GM18867 (cell line): Measurements from ENCODE around the gene PSMG3.
A peak's percentile ranks its signal among the peaks of the same experiment; 100 is the strongest.

Experiments
- ATAC-seq: cut with Tn5 transposase; IDR thresholded peaks from one replicate; pipeline ENCODE4 v1.9.1; 2021; ENCODE audit warnings: mild to moderate bottlenecking, moderate library complexity; ENCODE audit not compliant: unreplicated experiment

Gene PSMG3

GRCh38 chr7:1569833-1570632 lies at the start of gene PSMG3:
Gene PSMG3, minus strand, starts transcription at chr7:1570032. Its CDS starts 693 bp downstream, at chr7:1569339.
- ATAC-seq, result peak; percentile 89

DNA sequence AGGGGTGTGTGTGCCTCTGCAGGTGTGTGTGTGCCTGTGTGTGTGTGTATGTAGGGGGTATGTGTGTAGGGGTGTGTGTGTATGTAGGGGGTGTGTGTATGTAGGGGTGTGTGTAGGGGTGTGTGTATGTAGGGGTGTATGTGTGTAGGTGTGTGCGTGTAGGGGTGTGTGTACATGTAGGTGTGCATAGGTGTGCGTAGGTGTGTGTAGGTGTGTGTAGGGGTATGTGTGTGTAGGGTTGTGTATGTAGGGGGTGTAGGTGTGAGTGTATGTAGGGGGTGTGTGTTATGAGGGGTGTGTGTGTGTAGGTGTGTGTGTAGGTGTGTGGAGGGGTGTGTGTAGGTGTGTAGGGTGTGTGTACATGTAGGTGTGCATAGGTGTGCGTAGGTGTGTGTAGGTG lies 48.6 kb upstream of the PSMG3 start:
- ATAC-seq, result no peak

GRCh38 chr7:1617957-1618356 lies 48.1 kb upstream of the PSMG3 start:
- no peak for ATAC-seq

DNA sequence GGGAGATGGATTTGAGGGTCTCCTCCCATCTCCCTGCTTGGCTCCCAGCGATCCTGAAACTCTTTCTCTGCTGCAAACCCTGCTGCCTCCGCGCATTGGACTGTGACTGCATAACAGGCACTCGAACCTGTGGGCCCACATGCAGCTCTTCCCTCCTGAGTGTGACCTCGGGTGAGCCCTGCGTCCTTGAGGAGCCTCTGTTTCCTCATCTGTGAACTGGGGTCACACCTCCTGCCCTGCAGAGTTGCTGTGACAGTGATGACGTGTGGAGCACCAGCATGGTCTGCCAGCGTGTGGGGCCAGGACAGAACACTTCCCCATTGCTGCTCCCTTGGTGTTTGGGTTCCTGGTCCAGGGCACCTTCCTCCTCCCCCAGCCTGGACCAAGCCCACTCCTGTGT lies 46.9 kb upstream of the PSMG3 start:
- ATAC-seq, result no peak

DNA sequence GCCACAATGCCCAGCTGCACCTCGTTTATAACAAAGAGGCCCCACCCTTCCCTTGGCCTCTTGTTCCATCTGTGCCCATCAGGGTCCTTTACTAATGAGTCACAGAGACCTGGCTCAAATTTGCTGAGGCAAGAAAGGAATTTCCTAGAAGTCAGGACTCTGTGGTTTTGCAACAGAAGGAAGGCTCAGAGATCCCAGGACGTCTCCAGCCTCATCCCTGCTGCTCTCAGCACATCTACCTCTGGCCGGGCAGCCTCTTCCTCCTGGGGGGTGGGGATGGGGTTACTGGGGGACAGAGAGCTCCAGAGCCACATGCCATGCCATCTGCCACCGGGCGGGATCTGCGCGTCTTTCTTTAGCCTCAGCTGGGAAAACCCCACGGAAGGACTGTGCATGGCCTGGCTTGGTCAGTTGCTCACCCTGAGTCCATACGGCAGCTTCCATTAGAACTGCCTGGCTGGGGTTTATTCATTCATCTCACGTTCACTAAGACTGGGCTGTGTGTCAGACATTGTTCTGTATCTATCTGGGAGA lies 41.9 kb upstream of the PSMG3 start:
- ATAC-seq, result no peak

GRCh38 chr7:1610678-1611302 lies 41.0 kb upstream of the PSMG3 start:
- no peak for ATAC-seq

- no peak for ATAC-seq
These were observed 40.3 kb upstream of the PSMG3 start for GRCh38 chr7:1610013-1610677.

DNA sequence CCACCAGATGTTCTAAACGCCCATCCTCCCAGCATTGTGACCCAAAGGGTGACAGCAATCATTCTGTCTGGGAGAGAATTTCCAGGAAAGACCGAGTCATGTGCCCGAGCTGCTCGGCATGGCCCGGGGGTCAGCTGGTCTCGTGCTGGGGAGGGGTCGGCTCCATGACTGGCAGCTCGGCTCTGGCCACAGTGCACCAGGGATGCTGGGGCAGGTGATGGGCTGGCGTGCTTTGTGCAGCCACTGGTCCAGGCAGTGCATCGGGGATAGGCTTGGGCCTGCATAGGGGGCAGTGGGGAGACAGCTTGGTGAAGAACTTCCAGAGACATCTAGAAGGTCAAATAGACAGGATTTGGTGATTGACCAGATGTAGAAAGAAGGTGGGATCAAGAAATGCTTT lies 39.2 kb upstream of the PSMG3 start:
- ATAC-seq, result no peak

DNA sequence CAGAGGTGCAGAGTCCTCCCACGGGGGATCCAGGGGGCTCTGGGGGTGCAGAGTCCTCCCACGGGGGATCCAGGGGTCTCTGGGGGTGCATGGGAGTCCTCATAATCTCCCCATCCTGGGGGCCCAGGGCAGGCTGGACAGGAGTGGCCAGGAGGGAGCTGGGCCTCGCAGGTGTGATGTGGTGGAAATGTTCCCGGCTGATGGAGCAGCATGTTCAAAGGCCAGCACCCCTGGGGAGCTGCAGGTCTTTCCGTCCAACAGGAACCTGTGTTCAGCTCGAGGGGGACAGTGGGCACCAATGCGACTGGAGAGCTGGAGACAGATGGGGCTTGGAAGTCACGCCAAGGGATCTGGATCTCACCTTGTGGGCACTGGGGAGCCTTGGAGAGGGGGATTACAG lies 38.5 kb upstream of the PSMG3 start:
- no peak for ATAC-seq

- no peak for ATAC-seq
These were observed 37.9 kb upstream of the PSMG3 start for GRCh38 chr7:1607696-1608095.

DNA sequence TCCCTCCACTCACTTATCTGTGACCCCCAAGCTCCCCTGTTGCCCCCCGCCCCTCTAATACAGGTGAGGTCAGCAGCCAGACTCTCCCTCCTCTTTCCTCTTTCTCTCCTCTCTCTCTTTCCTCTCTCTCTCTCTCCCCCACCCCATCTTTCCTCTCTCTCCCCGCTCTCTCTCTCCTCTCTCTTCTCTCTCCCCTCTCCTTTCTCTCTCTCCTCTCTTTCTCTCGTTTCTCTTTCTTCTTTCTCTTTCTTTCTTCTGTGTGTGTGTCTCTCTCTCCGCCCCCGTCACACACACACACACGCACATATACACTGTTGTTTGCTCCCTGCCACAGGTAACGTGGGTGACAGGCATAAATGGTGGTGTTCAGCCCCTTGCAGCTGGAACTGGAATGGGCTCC lies 37.2 kb upstream of the PSMG3 start:
- ATAC-seq, result no peak

- no peak for ATAC-seq
These were observed 34.6 kb upstream of the PSMG3 start for GRCh38 chr7:1604383-1604782.

DNA sequence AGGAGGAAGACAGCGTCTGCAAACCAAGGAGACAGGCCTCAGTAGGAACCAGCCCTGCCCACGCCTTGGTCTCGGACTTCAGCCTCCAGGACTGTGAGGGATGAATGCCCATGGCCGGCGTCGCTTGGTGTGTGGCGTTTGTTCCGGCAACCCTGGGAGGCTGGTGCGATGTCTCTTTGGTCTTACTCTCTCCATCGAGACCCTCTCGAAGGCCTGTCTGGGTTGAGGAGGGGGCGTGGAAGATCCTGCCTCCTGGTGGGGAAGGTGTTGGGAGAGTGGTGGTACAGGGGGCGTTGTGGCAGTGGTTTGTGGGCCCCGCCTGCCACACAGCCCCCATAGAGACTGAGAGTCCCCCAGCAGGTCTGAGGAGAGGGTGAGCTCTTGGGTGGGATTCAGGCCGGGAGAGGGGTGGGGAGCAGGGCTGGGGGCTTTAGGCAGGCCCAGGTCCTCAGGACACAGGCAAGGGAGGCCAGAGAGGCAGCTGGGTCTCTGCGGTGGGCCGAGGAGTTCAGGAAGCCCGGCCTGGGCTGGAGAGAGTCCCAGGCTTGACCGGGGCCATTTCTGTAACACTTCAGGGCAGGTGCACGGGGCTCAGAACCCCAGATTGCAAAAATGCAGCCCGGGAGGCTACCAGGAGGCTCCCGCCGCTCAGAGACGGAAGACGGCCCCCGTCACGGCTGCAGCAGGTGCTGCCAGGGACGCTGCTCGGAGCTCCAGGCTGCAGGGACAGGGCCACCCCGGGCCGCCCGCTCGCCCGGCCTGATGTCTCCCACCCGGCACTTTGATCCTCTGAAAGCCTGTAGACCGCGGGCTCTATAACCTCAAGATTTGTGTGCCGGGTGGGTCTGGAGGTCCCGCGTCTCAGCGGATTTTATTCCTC lies 33.8 kb upstream of the PSMG3 start:
- ATAC-seq, result no peak

DNA sequence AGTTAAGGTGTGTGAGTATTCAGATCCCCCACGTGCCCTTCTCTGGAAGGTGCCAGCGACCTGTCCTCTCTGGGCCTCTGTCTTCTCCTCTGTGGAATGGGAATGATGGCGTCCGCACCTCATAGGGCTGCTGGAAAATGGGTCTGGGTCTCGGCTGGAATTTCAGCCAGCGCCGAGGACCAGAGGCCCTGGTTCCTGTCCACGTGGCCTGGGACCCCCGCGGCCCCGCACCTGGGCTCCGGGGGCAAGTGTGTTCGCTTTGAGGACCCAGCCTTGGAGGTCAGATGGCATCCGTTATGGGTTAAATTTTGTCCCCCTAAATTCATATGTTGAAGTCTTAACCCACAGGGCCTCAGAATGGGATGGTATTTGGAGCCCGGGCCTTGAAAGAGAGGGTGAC lies 32.6 kb upstream of the PSMG3 start:
- ATAC-seq, result no peak

GRCh38 chr7:1601956-1602355 lies 32.1 kb upstream of the PSMG3 start:
- ATAC-seq, result no peak

DNA sequence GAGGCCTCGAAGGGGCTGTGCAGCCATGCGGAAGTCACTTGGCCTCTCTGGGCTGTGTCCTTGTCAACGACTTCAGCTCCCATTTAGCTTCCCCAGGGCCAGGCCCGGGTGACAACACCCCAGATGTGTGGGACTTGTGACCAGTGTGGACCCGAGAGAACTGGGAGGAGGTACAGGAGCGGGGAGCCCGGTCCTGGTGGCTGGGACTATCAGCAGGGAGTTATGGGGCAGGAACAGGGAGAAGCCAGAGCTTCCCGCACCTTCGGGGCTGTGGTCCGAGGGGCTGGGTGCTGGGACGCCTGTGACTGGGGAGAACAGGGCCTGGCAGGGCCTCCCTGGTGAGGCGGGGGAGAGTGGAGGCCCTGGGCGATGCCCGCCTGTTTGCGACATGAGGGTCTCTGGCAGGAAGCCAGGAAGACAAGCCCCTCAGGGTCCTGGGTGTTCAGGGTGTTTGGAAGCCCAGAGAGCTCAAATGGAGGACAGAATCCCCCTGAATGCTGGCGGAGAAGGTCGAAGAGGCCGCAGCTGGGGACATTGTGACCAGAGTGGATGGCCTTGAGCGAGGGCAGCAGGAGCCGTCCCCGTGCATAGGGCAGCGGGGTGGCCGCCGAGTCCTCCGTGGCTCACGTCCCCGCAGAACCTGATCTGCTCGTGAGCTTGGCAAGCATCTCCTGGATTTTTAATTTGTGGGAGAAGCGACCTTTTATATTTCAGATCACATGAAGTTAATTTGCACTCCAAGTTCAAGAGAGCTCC lies 30.0 kb upstream of the PSMG3 start:
- no peak for ATAC-seq

- no peak for ATAC-seq
These were observed 29.3 kb upstream of the PSMG3 start for GRCh38 chr7:1598961-1599639.

GRCh38 chr7:1598286-1598685 lies 28.5 kb upstream of the PSMG3 start:
- ATAC-seq, result no peak

DNA sequence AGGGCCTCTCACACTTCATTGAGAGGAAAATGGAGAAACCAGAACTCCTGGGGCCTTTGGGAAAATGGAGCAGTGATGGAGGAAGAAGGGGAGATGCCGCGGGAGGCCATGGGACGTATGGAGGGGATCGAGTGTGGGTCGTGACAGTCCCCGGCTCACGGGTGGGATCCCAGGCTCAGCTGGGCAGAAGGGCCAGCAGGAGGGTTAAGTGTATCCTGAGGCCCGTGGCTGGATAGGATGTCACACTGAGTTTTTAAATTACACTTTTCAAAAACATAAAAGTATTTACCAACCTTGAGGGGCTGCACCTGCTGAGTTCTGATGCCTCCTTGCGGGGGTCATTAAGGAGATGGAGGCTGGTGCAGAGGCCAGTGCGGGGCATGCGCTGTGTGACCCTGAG lies 28.0 kb upstream of the PSMG3 start:
- no peak for ATAC-seq
